Adrenal gland (tissue), 5 donors: Measurements from ENCODE around the gene CLDN16.

Source experiments
- POLR2A ChIP-seq, 2 donors: fragments of 450-650 bp; IDR thresholded peaks; one replicate each; pipeline ENCODE4 v1.6.1; 2017; ENCODE audit warnings: antibody characterized with exemption in 2 of 2, mild to moderate bottlenecking in 2 of 2, moderate library complexity in 1 of 2
- TF ChIP-seq, protein P1 (sequence below), 6 experiments: fragments of 450-650 bp in 4 of 6; fragments of 200-600 bp in 2 of 6; sonication (generic) in 1 of 6; IDR thresholded peaks; 1 replicate in 5 of 6; 2 replicates in 1 of 6; pipeline versions ENCODE4 v1.5.1 to v1.8.0; 2016 to 2021; ENCODE audit warnings: antibody characterized with exemption in 6 of 6, mild to moderate bottlenecking in 2 of 6, moderate library complexity in 1 of 6
- donor health status: DM: no; HTN: no; CAD: no.

DNA sequence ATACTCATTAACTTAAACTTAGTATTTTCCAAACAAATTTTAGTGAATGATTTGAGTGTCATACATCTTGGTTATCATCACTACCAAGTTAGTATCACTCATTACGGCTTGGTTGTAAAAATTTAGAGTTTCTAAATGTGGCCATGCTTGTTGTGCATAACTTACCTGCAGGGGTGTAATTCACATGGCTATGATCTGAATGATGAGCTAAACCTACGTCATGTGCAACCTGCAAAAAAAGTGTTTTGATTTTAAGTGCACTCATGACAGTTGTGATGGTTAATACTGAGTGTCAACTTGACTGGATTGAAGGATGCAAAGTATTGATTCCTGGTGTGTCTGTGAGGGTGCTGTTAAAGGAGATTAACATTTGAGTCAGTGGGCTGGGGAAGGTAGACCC is 17.6 kb upstream of the CLDN16 start:
- TF ChIP-seq, protein P1, sequence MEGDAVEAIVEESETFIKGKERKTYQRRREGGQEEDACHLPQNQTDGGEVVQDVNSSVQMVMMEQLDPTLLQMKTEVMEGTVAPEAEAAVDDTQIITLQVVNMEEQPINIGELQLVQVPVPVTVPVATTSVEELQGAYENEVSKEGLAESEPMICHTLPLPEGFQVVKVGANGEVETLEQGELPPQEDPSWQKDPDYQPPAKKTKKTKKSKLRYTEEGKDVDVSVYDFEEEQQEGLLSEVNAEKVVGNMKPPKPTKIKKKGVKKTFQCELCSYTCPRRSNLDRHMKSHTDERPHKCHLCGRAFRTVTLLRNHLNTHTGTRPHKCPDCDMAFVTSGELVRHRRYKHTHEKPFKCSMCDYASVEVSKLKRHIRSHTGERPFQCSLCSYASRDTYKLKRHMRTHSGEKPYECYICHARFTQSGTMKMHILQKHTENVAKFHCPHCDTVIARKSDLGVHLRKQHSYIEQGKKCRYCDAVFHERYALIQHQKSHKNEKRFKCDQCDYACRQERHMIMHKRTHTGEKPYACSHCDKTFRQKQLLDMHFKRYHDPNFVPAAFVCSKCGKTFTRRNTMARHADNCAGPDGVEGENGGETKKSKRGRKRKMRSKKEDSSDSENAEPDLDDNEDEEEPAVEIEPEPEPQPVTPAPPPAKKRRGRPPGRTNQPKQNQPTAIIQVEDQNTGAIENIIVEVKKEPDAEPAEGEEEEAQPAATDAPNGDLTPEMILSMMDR (IDR thresholded peaks at IDR 0.05), result no peak
- no peak for TF ChIP-seq POLR2A (IDR thresholded peaks at IDR 0.05)
